Dermis blood vessel endothelial cell (primary cell): Measurements from ENCODE around the gene KLF11. TPM values are rescaled to one million over a fixed set of nuclear protein-coding genes. Genes with fewer than 3 reads are reported as not detected.
"Not testable (repeated sequence)": the region's sequence is repeated elsewhere in the genome, so short reads cannot be mapped to it uniquely, and the experiment has no call there.

Source experiments
- DNase-seq: peaks from one replicate; pipeline ENCODE4 v3.0.0; 2010
- total RNA-seq: library from RNA; depleted of rRNA; stranded (reverse); fragments of >200 nt; gene quantifications from 2 replicates; pipeline ENCODE4 v1.2.3, GENCODE V29; 2014

KLF11 gene
- total RNA-seq, 1 donor from 2014 or later: 11.6 TPM

- no peak for DNase-seq
These were observed 15.6 kb upstream of the KLF11 start for GRCh38 chr2:10027660-10028330.

GRCh38 chr2:10028407-10028987 is 14.9 kb upstream of the KLF11 start:
- DNase-seq: no peak

- peak; percentile 44 for DNase-seq
These were observed 14.1 kb upstream of the KLF11 start for GRCh38 chr2:10028988-10029874.

- no peak for DNase-seq
These were observed 13.5 kb upstream of the KLF11 start for GRCh38 chr2:10029875-10030223.

GRCh38 chr2:10030311-10030736 is 13.0 kb upstream of the KLF11 start:
- peak; percentile 33 for DNase-seq

GRCh38 chr2:10030798-10031197 is 12.6 kb upstream of the KLF11 start:
- not testable (repeated sequence) for DNase-seq

GRCh38 chr2:10031886-10032745 is 11.2 kb upstream of the KLF11 start:
- DNase-seq: no peak

GRCh38 chr2:10032746-10033105 is 10.6 kb upstream of the KLF11 start:
- DNase-seq: no peak

GRCh38 chr2:10033251-10034006 is 9.9 kb upstream of the KLF11 start:
- no peak for DNase-seq

- DNase-seq: no peak
These were observed 8.9 kb upstream of the KLF11 start for GRCh38 chr2:10034333-10035052.

- DNase-seq: no peak
These were observed 8.3 kb upstream of the KLF11 start for GRCh38 chr2:10035053-10035422.

GRCh38 chr2:10035633-10036032 is 7.7 kb upstream of the KLF11 start:
- DNase-seq: no peak

- DNase-seq: peak; percentile 79
These were observed 7.1 kb upstream of the KLF11 start for GRCh38 chr2:10036095-10036884.

- DNase-seq: no peak
These were observed 5.2 kb upstream of the KLF11 start for GRCh38 chr2:10038123-10038522.

- no peak for DNase-seq
These were observed 4.6 kb upstream of the KLF11 start for GRCh38 chr2:10038716-10039115.

GRCh38 chr2:10039658-10040410 is 3.5 kb upstream of the KLF11 start:
- no peak for DNase-seq

- no peak for DNase-seq
These were observed 1.6 kb upstream of the KLF11 start for GRCh38 chr2:10041711-10042110.

GRCh38 chr2:10042301-10043161 is 819 bp upstream of the KLF11 start:
- DNase-seq: peak; percentile 81
